Suppressor macrophage treated with lipopolysaccharide for 4 hours (primary cell): ENCODE results near the gene NUP85.
"Not testable (repeated sequence)": the region's sequence is repeated elsewhere in the genome, so short reads cannot be mapped to it uniquely, and the experiment has no call there.

Experiments
- DNase-seq: peaks from one replicate; pipeline ENCODE4 v3.0.0-alpha.2; 2020

The NUP85 gene

GRCh38 chr17:75207050-75207407 is 1.6 kb downstream of the NUP85 start:
- not testable (repeated sequence) for DNase-seq

DNA sequence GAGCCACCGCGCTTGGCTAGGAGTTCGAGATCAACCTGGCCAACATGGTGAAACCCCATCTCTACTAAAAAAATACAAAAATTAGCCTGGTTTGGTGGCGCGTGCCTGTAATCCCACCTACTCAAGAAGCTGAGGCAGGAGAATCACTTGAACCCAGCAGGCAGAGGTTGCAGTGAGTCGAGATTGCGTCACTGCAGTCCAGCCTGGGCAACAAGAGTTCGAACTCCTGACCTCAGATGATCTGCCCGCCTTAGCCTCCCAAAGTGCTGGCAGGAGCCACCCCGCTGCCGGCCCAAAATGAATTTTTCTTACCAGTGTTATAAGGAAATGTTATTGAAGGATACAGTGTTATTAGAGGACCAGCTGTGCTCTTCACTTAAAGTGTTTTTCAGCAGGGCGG is 2.3 kb downstream of the NUP85 start:
- no peak for DNase-seq

DNA sequence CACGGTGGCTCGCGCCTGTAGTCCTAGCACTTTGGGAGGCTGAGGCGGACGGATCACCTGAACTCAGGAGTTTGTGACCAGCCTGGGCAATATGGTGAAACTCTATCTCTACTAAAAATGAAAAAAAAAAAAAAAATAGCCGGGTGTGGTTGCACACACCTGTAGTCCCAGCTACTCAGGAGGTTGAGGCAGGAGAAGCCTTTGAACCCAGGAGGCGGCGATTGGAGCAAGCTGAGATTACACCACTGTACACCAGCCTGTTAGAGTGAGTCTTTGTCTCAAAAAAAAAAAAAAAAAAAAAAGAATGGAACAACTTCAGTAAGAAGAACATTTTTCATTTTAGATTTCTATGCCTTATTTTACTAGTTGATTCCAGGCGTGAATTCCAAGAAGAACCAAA is 2.7 kb downstream of the NUP85 start:
- no peak for DNase-seq

- DNase-seq = no peak
These were observed 3.6 kb downstream of the NUP85 start for GRCh38 chr17:75209061-75209460.

DNA sequence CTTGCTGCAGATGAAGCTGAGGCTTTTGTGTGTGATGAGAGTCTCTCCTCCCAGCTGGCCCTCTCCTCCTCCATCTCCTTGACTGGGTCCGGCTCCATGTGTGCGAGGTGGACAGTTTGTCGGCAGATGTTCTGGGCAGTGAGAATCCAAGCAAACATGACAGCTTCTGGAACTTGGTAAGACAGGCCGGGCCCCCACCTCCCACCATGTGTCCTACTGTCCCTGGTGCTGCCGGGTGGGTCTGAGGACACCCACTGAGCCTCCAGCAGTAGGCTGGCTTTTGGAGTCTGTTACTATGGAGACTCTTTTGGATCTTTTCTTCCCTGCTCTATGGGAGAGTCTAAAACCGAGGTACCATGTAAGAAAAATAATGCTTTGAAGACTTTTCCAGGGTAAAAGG is 12.7 kb downstream of the NUP85 start:
- no peak for DNase-seq

DNA sequence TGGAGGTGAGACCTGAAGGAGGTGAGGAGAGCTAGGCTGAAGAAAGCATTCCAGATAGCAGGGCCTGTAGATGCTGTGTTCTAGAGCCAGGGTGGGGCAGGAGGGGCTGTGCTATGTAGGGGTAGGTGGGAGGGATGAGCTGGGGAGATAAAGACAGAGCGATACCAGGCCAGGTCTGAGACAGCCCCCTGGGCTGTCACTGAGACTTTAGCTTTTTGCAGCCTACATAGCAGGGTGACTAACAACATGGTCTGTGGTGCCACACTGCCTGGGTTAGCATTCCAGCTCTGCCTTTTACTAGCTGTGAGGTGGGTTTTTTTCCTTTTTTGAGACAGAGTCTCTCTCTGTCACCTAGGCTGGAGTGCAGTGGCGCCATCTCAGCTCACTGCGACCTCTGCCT is 14.3 kb downstream of the NUP85 start:
- DNase-seq = no peak

DNA sequence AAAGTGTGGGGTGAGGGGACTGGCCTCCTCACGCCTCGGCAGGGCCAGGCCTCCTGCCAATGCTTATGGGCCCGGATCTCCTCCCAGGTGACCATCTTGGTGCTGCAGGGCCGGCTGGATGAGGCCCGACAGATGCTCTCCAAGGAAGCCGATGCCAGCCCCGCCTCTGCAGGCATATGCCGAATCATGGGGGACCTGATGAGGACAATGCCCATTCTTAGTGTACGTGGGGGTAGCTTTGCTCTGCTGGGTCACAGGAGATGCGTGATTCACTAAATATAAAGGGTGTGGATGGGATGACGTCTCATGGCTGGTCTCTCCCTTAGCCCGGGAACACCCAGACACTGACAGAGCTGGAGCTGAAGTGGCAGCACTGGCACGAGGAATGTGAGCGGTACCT is 19.5 kb downstream of the NUP85 start:
- no peak for DNase-seq

GRCh38 chr17:75227729-75228128 is 22.2 kb downstream of the NUP85 start:
- DNase-seq = no peak

DNA sequence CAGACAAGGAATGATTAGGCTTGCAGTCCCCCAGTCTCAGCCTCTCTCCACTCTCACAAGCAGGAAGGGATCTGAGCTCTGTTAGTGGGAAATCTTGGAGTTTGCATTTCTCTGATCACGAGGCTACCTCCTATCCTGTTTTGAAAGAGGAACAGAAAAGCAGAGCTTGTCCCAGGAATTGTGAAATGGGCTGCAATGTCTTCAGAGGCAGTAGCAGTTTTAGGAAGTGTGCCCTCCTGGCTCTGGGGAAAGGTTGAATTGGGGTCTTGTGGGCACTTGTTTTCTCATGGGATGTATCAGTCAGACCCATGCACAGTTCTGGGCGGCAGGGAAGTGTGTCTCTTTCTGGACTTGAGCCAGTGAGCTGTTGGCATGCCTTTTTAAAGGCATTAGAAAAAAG is 22.8 kb downstream of the NUP85 start:
- DNase-seq = peak; percentile 96

DNA sequence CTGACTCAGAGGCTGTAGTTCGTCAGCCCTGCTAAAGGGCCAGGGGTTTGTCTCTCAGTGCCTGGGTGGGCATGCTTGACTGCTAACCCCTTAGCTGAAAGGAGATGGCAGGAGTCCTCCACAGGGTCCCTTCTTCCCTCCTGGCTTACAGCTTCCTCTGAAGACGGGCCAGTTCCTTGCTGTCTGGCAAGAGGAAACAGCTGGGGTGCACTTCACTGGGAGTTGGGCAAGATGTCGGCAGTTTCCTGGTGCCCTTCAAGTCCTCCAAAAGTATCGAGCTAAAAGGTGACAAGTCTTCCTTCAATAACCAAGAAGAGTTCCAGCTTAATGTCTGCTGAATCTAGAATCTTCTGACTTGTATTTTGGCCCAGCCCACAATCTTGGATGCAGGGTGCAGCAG is 23.4 kb downstream of the NUP85 start:
- peak; percentile 61 for DNase-seq

DNA sequence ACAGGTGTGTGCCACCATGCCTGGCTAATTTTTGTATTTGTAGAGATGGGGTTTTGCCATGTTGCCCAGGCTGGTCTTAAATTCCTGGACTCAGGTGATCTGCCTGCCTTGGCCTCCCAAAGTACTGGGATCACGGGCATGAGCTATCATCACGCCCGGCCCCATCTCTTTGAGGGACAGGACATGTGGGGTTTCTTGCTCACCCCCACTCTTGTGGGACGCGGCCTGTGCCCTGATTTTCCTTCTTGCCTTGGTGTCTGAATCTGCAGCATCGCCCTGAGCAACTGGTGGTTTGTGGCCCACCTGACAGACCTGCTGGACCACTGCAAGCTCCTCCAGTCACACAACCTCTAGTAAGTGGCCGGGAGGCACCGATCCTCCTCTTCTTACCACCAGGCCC is 25.6 kb downstream of the NUP85 start:
- no peak for DNase-seq

DNA sequence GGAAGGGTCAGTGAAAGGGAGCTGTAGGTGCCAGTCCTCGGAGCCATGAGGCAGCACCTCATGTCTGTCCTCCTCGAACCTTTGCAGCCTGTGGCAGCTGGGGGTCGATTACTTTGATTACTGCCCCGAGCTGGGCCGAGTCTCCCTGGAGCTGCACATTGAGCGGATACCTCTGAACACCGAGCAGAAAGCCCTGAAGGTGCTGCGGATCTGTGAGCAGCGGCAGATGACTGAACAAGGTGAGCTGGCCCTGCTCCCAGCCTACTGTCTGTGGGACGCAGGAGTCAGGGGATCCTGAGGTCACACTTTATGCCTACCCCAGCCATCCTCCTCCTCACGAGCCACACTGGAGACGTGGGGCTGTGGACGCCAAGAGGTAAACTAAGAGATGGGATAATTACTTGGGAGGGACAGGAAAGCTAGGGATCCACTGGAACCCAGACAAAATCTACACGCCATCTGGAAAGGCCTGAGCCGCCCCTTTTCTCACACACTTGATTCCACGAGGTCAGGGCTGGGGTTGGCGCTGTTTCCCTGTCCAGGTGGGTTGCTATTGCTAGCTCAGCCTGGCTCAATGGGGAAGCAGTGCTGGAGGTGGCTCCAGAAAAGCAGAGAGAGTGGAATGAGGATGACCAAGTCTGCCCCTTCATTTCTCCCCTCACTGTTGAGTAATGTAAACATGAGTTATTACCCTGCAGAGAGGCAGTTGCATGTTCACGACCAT is 26.4 kb downstream of the NUP85 start:
- no peak for DNase-seq

DNA sequence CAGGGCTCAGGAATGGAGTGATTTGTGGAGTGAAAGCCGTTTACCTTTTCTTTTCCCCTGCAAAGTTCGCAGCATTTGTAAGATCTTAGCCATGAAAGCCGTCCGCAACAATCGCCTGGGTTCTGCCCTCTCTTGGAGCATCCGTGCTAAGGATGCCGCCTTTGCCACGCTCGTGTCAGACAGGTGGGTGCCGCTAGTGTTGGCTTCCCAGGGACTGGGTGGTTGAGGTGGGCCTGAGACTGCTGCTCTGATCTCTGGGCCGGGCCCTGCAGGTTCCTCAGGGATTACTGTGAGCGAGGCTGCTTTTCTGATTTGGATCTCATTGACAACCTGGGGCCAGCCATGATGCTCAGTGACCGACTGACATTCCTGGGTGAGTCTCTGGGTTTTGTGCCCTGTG is 27.3 kb downstream of the NUP85 start:
- DNase-seq = no peak

- DNase-seq = no peak
These were observed 31.9 kb downstream of the NUP85 start for GRCh38 chr17:75237100-75238014.

DNA sequence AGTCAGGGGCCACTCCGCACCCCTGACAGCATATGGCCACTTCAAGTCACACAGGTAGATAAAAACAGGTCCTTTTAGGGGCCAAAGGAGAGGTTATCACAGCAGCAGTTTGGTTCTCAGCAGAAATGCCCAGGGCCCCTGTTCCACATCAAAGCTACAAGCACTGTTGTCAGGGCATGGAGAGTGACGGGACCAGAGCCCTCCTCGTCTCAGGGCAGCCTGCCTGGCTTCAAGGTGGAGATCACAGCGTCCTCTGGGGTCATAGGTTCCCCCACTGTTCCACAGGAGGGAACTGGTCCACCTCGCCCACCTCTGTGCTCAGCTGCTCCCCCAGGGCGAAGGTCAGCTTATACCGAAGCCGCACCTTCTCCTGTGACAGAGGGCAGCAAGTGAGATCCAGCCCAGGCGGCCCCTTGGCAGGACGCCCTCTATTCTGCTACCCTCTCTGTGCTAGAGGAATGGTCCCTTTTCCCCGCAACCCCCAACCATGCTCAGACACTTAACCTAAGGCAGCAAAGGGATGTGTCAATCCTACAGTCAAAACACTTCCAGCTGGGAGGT is 32.6 kb downstream of the NUP85 start:
- no peak for DNase-seq

DNA sequence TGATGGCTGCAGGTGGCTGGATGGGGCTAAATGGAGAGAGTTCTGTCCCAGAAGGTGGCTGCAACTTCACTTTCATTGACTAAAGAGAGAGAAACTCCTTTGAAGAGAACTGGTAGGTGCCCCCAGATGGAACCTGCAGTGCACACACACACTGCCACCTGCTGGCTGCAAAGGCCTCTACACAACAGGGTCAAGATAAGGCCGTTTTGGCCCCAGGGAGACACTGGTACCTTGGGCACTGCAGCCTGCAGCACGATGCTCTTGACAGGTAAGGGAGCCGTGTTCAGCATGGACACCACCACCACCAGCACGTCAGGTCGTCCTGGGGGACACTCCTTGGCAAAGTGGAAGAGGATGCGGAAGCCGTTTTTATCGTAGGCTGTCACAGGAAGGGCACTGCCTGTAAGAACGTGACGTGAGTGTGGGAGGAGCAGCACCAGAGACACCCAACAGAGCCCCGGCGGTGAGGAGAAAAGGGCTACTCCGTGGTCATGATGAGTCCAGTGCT is 33.3 kb downstream of the NUP85 start:
- peak; percentile 76 for DNase-seq

DNA sequence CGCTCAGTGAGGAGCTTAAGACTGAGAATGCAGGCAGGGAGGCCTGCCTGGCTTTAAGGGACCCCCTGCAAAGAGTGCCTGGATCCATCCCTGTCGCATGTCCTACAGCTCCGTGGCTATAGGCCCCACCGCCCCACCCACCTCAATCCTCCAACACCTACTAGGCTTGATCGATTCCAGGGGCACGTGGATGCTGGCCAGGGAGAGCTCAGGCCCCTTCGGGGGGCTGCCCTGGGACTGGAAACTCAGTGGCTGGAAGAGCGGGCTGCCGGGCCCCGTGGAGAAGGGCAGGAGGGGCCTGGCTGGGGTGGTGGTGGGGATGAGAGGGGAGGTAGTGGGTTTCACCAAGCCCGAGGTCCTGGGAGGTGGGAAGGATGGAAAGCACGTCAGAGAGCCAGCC is 33.7 kb downstream of the NUP85 start:
- no peak for DNase-seq

DNA sequence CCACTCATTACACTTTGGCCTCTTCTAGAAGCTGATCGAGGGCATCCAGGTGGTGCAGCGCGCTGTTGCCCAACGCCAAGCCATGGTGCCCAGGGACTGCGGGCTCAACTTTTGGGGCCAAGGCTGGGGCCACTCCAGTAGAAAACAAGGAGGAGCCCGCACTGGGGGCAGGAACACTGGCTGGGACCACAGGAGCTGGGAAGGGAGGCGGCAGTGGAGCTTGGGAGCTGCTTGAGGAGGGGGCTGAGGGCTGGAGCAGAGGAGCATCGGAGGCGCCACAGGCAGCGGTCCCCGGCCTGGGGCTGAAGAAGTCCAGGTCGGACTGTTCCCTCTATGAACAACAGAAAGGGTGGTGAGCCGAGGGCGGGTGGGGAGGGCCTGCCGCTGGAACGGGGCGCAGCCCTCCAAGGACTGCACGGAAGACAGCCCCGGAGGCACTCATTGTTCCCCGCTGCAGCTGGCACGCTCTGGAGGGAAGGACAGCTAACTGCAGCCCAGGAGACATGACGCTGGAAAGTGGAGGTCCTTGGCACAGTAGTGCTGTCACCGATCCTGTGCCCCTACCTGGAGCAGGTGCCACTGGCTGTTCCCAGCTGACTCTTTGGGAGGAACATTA is 34.4 kb downstream of the NUP85 start:
- DNase-seq = no peak

DNA sequence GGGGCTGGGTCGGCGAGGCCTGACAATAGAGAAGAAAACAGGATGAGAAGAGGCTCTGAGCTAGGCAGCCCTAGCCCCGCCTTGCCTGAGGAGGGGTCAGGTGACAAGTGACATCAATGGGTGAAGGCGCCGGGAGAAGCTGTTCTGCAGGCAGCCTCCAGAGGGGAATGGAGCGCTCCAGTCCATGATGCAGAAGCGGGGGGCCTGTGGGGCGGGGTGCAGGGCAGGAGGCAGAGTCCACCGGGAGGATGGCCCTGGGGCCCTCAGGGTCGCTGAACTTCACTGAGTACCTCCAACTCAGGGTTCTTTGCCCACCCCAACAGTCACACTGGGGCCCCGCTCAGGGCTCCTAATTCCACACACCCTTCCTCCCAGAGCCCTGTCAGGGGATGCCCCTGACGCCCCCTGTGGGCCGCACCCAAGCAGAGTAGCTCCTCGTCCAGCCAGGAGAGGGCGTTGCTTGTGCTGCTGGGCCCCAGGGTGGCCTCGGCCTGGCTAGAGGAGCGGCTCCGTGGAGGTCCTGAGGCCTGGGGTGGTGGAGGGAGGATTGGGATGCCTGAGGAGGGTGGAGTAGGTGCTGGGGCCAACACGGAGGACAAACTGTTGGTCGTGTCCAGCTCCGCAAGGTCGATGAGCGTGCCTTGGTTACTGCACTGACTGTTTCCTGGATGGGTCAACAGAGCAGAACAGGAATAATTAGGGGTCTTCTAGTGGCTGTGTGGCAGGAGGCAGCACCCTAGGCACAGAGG is 35.1 kb downstream of the NUP85 start:
- DNase-seq = peak; percentile 40

DNA sequence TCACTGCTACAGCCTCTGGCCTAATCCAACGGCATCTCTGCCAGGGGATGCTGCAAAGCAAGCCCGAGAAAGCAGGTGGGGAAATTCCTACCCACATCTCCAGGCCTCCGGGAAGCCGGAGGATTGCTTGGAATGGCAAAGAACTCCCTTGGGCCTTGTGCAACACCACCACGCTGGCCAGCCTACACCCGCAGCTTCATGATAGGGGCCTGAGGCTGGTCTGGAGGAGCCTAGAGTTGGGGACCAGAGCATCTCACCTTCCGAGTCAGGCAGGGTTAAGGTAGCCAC is 35.6 kb downstream of the NUP85 start:
- DNase-seq = no peak

DNA sequence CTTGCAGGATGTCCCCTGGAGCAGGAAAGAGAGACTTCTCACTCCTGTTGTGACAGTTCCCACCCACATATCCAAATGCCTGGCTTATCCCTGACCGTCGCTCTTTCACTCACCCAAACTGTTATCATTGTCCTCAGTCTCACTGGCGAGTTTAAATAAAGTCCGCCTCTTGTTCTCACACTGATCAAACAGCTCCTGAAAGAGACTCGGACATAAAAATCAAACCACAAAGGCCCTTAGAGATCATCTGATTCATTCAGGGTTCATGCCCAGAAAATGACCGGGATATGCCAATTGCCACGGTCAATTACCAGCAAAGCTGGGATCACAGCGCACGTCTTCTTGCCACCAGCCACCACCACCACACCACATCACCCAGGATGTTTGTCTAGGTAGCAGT is 36.0 kb downstream of the NUP85 start:
- DNase-seq = no peak

GRCh38 chr17:75241996-75242460 is 36.5 kb downstream of the NUP85 start:
- no peak for DNase-seq
